T-helper 17 cell (primary cell): ENCODE data around the gene GID4. TPM values are rescaled to one million over a fixed set of nuclear protein-coding genes. Genes with fewer than 3 reads are reported as not detected.

Experiments used
- ATAC-seq: fragments of 150-1000 bp; cut with Tn5 transposase; 2 replicates; pipeline ENCODE4 v1.10.0; 2021; ENCODE audit warnings: mild to moderate bottlenecking, moderate library complexity
- DNase-seq, 3 donors: peaks; one replicate each; pipeline versions ENCODE4 v3.0.0 to v3.0.0-alpha.2; 2020 to 2021
- H3K9me3 ChIP-seq: one replicate; pipeline ENCODE4 v1.7.0; 2013; ENCODE audit warnings: low read length, mild to moderate bottlenecking; ENCODE audit not compliant: control insufficient read depth, poor library complexity, severe bottlenecking
- H3K27ac Mint-ChIP-seq: one replicate; pipeline ENCODE4 v1.8.0; 2022; ENCODE audit warnings: mild to moderate bottlenecking, moderate library complexity, mixed read lengths
- H3K27me3 Mint-ChIP-seq: one replicate; pipeline ENCODE4 v1.8.0; 2022; ENCODE audit warnings: mixed read lengths
- H3K36me3 Mint-ChIP-seq: one replicate; pipeline ENCODE4 v1.8.0; 2022; ENCODE audit warnings: low read depth, mixed read lengths
- H3K4me1 Mint-ChIP-seq: one replicate; pipeline ENCODE4 v1.8.0; 2022; ENCODE audit warnings: mild to moderate bottlenecking, mixed read lengths
- H3K4me3 Mint-ChIP-seq: one replicate; pipeline ENCODE4 v1.8.0; 2022; ENCODE audit warnings: mild to moderate bottlenecking, moderate library complexity, mixed read lengths
- total RNA-seq, 4 donors: library from RNA in 2 of 4; stranded (reverse) in 2 of 4; gene quantifications; one replicate each; pipeline ENCODE4 v1.2.3 and lab custom pipeline; 2022 to 2026

GID4 gene
- total RNA-seq, 2 donors from 2014 or later = 6.7 to 7.8 TPM

DNA sequence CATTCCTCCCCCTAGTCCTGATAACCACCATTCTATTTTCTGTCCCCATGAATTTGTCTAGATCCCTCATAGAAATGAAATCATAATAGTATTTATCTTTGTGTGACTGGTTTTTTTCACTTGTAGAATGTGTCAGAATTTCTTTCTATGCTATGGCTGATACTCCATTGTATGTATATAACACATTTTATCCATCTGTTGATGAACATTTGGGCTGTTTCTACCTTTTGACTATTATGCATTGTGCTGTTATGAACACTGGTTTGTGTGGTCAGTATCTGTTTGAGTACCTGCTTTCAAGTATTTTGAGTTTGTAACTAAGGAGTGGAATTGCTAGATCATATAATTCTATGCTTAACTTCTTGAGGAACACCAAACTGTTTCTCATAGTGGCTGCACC, 32.5 kb downstream of the GID4 start:
- no peaks in the 10 kb centered on the region for H3K9me3 ChIP-seq
- peaks cover 9% of the 10 kb centered on the region for H3K4me1 Mint-ChIP-seq
- H3K4me3 Mint-ChIP-seq = no peak overlapping the region
- DNase-seq (no peak), ATAC-seq (no peak)
- H3K36me3 Mint-ChIP-seq = peaks cover 5% of the 10 kb centered on the region
- no peak overlapping the region for H3K27ac Mint-ChIP-seq
- peaks cover 17% of the 10 kb centered on the region for H3K27me3 Mint-ChIP-seq

- H3K27ac Mint-ChIP-seq = no peak overlapping the region
- ATAC-seq (no peak), DNase-seq (no peak)
- H3K36me3 Mint-ChIP-seq = peaks cover 5% of the 10 kb centered on the region
- H3K9me3 ChIP-seq = no peaks in the 10 kb centered on the region
- peaks cover 12% of the 10 kb centered on the region for H3K4me1 Mint-ChIP-seq
- peaks cover 25% of the 10 kb centered on the region for H3K27me3 Mint-ChIP-seq
- H3K4me3 Mint-ChIP-seq = no peak overlapping the region
Measured at GRCh38 chr17:18074566-18075272, 35.5 kb downstream of the GID4 start.

DNA sequence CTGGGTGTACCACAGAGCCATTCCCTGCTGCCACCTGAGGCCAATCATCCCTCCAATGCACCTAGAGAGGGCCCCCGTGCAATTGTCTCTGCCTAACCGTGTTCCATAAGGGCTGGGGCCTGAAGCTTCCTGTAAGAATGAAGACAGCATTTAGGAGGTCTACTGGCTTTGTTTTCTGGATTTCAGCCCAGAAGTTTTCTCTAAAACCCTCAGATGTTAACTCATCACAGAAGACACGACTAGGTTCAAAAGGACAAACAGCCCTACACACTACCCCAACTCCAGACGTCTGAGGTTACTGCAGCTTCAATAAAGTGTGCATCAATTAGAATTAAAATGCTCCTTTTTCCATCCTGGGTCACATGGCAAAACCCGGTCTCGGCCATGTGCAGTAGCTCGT, 37.7 kb downstream of the GID4 start:
- H3K4me3 Mint-ChIP-seq = no peak overlapping the region
- peaks cover 35% of the 10 kb centered on the region for H3K27me3 Mint-ChIP-seq
- peaks cover 5% of the 10 kb centered on the region for H3K36me3 Mint-ChIP-seq
- DNase-seq (no peak), ATAC-seq (no peak)
- peaks cover 6% of the 10 kb centered on the region for H3K4me1 Mint-ChIP-seq
- no peaks in the 10 kb centered on the region for H3K9me3 ChIP-seq
- H3K27ac Mint-ChIP-seq = no peak overlapping the region

- H3K27ac Mint-ChIP-seq = no peak overlapping the region
- H3K4me3 Mint-ChIP-seq = no peak overlapping the region
- H3K36me3 Mint-ChIP-seq = peaks cover 5% of the 10 kb centered on the region
- DNase-seq = no peak
- ATAC-seq = no peak
- H3K9me3 ChIP-seq = no peaks in the 10 kb centered on the region
- H3K27me3 Mint-ChIP-seq = peaks cover 34% of the 10 kb centered on the region
- H3K4me1 Mint-ChIP-seq = peaks cover 6% of the 10 kb centered on the region
Measured at GRCh38 chr17:18079543-18079942, 40.3 kb downstream of the GID4 start.

GRCh38 chr17:18084256-18084655, 45.0 kb downstream of the GID4 start:
- Mint-ChIP-seq H3K27ac (no peak overlapping the region), H3K4me3 (no peak overlapping the region), H3K27me3 (peaks cover 15% of the 10 kb centered on the region), H3K36me3 (peaks cover 2% of the 10 kb centered on the region), H3K4me1 (peaks cover 14% of the 10 kb centered on the region)
- no peak for DNase-seq
- no peak for ATAC-seq
- no peaks in the 10 kb centered on the region for H3K9me3 ChIP-seq

DNA sequence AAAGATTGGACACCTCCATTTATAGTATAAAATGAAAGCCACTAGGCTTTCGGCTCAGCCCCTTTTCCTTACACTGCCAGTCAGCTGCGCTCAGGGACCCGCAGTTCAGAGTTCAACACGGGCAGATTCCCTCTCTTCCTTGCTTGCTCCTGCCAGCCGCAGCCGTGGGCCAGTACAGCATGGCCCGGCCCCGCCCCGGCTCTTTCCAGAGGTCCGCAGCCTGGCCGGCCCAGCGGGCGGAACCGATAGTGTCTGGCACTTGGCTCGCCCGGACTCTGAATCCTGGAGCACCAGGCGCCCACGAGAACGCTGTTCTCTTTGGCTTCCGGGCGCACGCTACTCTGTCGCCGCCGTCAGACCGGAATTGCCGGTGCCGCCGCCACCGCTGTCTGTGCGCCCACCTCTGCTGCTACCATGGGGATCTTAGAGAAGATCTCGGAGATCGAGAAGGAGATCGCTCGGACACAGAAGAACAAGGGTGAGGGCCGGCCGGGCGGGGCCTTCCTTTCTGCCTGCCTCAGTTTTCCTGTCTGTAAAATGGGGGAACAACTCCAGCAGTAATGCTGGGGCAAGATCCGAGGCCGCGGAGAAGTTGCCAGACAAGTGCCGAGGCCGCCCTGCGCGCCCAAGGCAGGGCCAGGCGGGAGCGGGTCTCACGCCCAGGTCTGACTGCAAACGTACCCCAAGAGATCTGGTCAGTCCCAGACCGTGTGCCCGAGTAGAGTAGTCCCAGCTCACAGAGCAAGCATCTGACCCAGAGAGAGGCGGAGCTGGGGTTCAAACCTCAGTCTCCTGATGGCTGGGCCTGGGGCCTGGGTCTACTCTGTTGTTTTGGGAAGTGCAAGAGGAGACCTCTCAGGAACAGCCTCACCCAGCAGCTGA, 48.6 kb downstream of the GID4 start, which contains the start of gene DRG2:
Gene DRG2, plus strand, starts transcription at position 339 of the 882 bp plus-strand sequence. Its CDS starts 76 bp downstream, at position 415.
- Mint-ChIP-seq H3K27ac (peak within 1 kb of the TSS; percentile 96), H3K4me3 (peak within 1 kb of the TSS; percentile 99), H3K36me3 (peaks cover 2% of the 10 kb centered on the region), H3K4me1 (peaks cover 21% of the 10 kb centered on the region), H3K27me3 (no peaks in the 10 kb centered on the region)
- no peaks in the 10 kb centered on the region for H3K9me3 ChIP-seq
- DNase-seq (peak; percentile 75 to 86 (median 76)), ATAC-seq (peak; percentile 97)

DNA sequence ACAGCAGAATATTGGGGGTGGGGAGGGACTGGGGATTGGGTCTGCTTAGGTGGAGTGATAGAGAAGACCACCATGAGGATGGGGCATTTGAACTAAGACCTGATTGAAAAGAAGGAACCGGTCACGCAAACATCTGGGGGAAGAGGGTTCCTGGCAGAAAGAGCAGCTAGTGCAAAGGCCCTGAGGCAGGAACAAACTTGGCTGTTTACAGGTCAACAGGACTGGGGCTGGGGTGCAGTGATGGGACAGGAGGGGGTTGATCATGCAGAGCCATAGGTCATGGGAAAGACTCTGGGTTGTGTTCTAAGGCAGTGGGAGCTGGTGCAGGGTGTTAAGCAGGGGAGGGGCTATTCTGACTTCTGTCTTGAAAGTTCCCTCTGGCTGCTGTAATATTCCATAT, 50.4 kb downstream of the GID4 start:
- H3K9me3 ChIP-seq = no peaks in the 10 kb centered on the region
- Mint-ChIP-seq H3K27ac (peak overlapping the region; percentile 96), H3K4me3 (peak overlapping the region; percentile 62), H3K27me3 (no peaks in the 10 kb centered on the region), H3K36me3 (peaks cover 8% of the 10 kb centered on the region), H3K4me1 (peaks cover 27% of the 10 kb centered on the region)
- DNase-seq (no peak), ATAC-seq (no peak)

GRCh38 chr17:18093616-18094408, 54.6 kb downstream of the GID4 start:
- no peaks in the 10 kb centered on the region for H3K9me3 ChIP-seq
- ATAC-seq (peak; percentile 50), DNase-seq (no peak)
- H3K27me3 Mint-ChIP-seq = no peaks in the 10 kb centered on the region
- peaks cover 8% of the 10 kb centered on the region for H3K36me3 Mint-ChIP-seq
- H3K4me3 Mint-ChIP-seq = no peak overlapping the region
- peak overlapping the region; percentile 79 for H3K27ac Mint-ChIP-seq
- peaks cover 21% of the 10 kb centered on the region for H3K4me1 Mint-ChIP-seq

- H3K27ac Mint-ChIP-seq = peak overlapping the region; percentile 79
- no peaks in the 10 kb centered on the region for H3K27me3 Mint-ChIP-seq
- DNase-seq (no peak), ATAC-seq (no peak)
- H3K9me3 ChIP-seq = no peaks in the 10 kb centered on the region
- peaks cover 20% of the 10 kb centered on the region for H3K4me1 Mint-ChIP-seq
- no peak overlapping the region for H3K4me3 Mint-ChIP-seq
- peaks cover 8% of the 10 kb centered on the region for H3K36me3 Mint-ChIP-seq
Measured at GRCh38 chr17:18094409-18094807, 55.2 kb downstream of the GID4 start.

- Mint-ChIP-seq H3K27me3 (no peaks in the 10 kb centered on the region), H3K4me1 (peaks cover 6% of the 10 kb centered on the region), H3K27ac (no peak overlapping the region), H3K36me3 (peaks cover 5% of the 10 kb centered on the region), H3K4me3 (no peak overlapping the region)
- DNase-seq (no peak), ATAC-seq (no peak)
- H3K9me3 ChIP-seq = no peaks in the 10 kb centered on the region
Measured at GRCh38 chr17:18099516-18099915, 60.3 kb downstream of the GID4 start.

GRCh38 chr17:18100616-18101015, 61.4 kb downstream of the GID4 start:
- Mint-ChIP-seq H3K4me1 (peaks cover 4% of the 10 kb centered on the region), H3K27ac (no peak overlapping the region), H3K36me3 (peaks cover 7% of the 10 kb centered on the region), H3K27me3 (no peaks in the 10 kb centered on the region), H3K4me3 (no peak overlapping the region)
- ATAC-seq = no peak
- no peaks in the 10 kb centered on the region for H3K9me3 ChIP-seq
- DNase-seq = no peak

DNA sequence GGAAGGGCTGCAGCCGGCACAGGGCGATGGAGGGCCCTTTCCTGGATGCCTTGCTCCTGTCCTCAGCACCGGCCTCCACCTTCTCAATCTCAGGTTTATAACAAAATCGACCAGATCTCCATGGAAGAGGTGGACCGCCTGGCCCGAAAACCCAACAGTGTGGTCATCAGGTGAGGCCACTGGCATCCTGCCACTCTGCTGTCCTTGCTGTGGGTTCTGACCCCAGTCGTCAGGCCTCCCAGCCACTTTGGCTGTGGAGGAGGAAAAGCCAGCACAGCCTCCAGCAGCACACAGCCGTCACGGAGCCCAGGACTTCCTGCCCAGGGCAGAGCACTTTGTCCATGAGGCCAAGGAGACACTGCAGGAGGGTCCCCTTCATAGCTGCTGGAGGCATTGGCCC, 62.6 kb downstream of the GID4 start:
- Mint-ChIP-seq H3K27me3 (no peaks in the 10 kb centered on the region), H3K4me1 (no peaks in the 10 kb centered on the region), H3K27ac (no peak overlapping the region), H3K4me3 (no peak overlapping the region), H3K36me3 (peaks cover 5% of the 10 kb centered on the region)
- H3K9me3 ChIP-seq = no peaks in the 10 kb centered on the region
- ATAC-seq (no peak), DNase-seq (no peak)

- ATAC-seq = no peak
- peaks cover 8% of the 10 kb centered on the region for H3K36me3 Mint-ChIP-seq
- H3K4me3 Mint-ChIP-seq = no peak overlapping the region
Measured at GRCh38 chr17:18102640-18103039, 63.4 kb downstream of the GID4 start.

More at GRCh38 chr17:18102640-18103039, 63.4 kb downstream of the GID4 start:
- no peaks in the 10 kb centered on the region for H3K9me3 ChIP-seq
- Mint-ChIP-seq H3K27ac (no peak overlapping the region), H3K4me1 (no peaks in the 10 kb centered on the region), H3K27me3 (no peaks in the 10 kb centered on the region)
- no peak for DNase-seq
